Jurkat, Clone E6-1 (cell line): Measurements from ENCODE around the gene NFATC2IP. TPM values are rescaled to one million over a fixed set of nuclear protein-coding genes. Genes with fewer than 3 reads are reported as not detected.

Experiments
- DNase-seq: peaks from one replicate; pipeline ENCODE4 v3.0.0-alpha.2; 2011; ENCODE audit warnings: low read depth, low spot score
- H3K4me3 ChIP-seq: 2 replicates; pipeline ENCODE4 v1.5.1; 2011; ENCODE audit warnings: mild to moderate bottlenecking, low read length, control low read depth, moderate library complexity
- polyA plus RNA-seq: library from polyadenylated mRNA; unstranded; fragments of >200 nt; gene quantifications from one replicate; pipeline ENCODE4 v1.2.1, GENCODE V29; 2012; ENCODE audit warnings: missing spikeins; ENCODE audit not compliant: insufficient read length, insufficient read depth

The NFATC2IP gene
- polyA plus RNA-seq: 59.5 TPM

DNA sequence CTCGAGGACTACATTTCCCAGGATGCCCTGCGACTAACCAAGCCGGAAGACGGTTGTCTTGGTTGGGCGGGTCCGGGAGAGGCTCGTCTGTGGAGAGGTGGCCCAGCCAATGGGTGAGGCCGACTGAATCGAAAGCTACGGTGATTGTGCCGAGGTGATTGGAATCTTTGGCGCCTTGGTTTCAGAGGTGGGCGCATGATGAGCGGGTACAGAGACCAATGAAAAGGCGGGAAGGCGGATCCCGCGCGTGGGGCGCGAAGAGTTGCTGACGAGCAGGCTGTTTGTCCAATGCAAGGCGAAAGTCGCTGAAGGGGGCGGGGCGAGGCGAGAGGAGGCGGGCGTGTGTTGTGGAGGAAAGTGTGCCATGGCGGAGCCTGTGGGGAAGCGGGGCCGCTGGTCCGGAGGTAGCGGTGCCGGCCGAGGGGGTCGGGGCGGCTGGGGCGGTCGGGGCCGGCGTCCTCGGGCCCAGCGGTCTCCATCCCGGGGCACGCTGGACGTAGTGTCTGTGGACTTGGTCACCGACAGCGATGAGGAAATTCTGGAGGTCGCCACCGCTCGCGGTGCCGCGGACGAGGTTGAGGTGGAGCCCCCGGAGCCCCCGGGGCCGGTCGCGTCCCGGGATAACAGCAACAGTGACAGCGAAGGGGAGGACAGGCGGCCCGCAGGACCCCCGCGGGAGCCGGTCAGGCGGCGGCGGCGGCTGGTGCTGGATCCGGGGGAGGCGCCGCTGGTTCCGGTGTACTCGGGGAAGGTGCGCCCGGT is at the start of gene NFATC2IP:
Gene NFATC2IP (plus strand): TSS at position 290 of the 762 bp plus-strand sequence. CDS start 75 bp downstream, at position 365.
- peak; percentile 100 for DNase-seq
- H3K4me3 ChIP-seq: peak within 1 kb of the TSS; percentile 82

GRCh38 chr16:28901862-28902261 is 48.9 kb upstream of the NFATC2IP start:
- H3K4me3 ChIP-seq: no peak overlapping the region
- no peak for DNase-seq

DNA sequence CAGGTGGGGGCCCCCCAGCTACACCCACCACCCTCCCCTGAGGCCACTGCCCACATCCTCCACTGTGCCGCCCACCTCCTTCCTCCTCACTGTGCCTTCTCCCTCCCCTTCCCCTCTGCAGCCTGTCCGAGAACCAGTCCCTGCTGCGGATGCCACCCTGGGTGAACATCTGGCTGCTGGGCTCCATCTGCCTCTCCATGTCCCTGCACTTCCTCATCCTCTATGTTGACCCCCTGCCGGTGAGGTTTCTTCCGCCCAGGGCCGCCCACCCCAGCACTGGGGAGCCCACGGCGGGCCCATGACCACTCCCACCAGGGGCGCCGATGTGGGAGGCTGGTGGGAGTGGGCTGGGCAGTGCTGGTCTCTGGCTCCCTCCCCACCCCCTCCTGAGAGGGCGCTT is 47.8 kb upstream of the NFATC2IP start:
- DNase-seq: no peak
- no peak overlapping the region for H3K4me3 ChIP-seq

- H3K4me3 ChIP-seq: no peak overlapping the region
- no peak for DNase-seq
Observed at GRCh38 chr16:28903344-28904042, 47.2 kb upstream of the NFATC2IP start.

DNA sequence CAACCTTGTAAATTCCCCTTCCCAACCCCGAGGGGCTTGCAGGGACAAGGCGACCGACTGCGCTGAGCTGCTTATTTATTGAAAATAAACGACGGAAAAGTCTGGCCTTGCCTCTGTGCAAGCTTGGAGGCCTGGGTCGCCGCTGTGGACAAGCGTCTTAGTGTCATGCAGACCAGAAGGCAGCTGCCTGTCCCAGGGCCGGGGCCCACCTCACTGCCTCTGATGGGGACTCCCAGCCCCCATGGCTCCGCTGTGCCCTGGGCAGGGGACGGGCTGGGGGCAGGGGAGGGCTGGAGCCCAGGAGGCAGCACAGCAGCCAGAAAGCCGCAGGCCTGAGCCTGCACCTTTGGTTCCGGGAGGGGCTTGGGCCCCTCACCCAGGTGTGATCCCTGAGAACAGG is 46.4 kb upstream of the NFATC2IP start:
- DNase-seq: no peak
- no peak overlapping the region for H3K4me3 ChIP-seq

- H3K4me3 ChIP-seq: no peak overlapping the region
- DNase-seq: no peak
Observed at GRCh38 chr16:28904828-28905227, 45.9 kb upstream of the NFATC2IP start.

DNA sequence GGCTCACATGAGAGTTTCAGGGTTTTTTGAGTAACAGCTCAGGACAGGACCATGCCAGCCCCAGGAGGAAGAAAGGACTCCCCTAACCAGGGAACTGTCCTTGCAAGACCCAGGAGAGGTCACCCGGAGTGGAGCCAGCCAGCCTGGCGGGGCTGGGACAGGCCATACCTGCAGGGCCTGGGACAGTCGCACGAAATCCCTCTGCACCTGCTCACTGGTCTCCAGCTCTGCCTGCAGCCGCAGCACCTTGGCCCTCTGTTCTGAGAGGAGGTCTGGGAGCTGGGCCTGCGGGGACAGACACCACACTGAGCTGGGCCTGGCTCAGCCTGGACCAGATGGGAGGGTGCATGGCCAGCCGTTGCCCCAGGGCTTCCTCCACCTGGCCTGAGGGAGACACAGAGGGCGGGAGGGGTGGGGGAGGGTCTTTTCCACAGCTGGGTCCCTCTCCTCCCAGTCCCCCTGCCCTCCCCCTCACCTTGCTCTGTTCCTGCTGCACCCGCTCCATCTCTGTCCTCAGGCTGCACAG is 45.4 kb upstream of the NFATC2IP start:
- DNase-seq: no peak
- no peak overlapping the region for H3K4me3 ChIP-seq

GRCh38 chr16:28905800-28906372 is 44.9 kb upstream of the NFATC2IP start:
- no peak for DNase-seq
- H3K4me3 ChIP-seq: no peak overlapping the region

DNA sequence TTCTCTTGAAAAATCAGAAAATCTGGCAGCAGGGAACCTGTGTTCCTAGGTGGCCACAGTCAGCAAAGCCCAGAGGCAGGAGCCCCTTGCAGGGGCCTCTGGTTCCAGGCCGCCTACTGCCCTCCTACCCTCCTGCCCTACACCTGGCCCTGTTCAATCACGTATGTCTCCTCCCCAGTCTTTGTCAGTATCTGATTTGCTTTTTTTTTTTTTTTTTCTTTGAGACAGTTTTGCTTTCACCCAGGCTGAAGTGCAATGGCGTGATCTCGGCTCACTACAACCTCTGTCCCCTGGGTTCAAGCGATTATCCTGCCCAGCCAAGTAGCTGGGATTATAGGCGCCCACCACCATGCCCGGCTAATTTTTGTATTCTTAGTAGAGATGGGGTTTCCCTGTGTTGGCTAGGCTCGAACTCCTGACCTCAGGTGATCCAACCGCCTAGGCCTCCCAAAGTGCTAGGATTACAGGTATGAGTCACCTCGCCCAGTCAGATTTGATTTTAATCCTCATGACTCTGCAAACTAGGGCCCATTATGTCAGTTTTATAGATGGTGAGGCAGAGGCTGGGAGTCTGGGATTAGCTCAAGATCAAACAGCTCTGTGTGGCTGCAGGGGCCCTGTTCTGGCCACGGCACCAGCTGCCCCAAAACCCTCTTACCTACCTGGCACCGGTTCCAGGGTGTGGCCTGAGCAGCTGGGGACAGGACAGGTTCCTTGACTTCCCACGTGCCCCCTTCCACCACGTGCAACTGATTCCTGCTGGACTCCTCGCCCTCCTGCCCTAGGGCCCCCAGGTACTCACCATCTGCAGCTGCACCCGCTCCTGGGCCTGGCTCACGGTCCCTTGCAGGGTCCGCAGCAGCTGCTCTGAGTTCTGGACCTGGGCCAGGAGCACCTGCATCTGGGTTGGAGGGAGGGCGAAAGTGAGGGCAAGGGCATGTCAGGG is 40.4 kb upstream of the NFATC2IP start:
- DNase-seq: no peak
- no peak overlapping the region for H3K4me3 ChIP-seq

DNA sequence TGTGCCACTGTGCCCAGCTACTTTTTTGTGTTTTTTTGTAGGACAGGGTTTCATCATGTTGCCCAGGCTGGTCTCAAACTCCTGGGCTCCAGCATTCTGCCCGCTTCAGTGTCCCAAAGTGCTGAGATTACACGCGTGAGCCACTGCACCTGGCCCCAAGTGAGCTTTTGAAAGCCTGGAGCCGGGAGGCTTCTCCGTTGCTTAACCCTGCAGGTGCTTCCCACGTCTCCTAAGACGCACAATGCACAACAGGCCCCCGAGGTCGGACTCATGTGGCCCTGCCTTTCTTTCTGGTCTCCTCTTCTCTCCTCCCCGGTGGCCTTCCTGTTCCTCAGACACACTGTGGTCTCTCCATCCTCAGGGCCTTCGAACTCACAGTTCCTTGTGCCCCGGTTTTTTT is 38.2 kb upstream of the NFATC2IP start:
- DNase-seq: no peak
- no peak overlapping the region for H3K4me3 ChIP-seq

GRCh38 chr16:28913946-28914724 is 36.6 kb upstream of the NFATC2IP start:
- no peak for DNase-seq
- H3K4me3 ChIP-seq: no peak overlapping the region

DNA sequence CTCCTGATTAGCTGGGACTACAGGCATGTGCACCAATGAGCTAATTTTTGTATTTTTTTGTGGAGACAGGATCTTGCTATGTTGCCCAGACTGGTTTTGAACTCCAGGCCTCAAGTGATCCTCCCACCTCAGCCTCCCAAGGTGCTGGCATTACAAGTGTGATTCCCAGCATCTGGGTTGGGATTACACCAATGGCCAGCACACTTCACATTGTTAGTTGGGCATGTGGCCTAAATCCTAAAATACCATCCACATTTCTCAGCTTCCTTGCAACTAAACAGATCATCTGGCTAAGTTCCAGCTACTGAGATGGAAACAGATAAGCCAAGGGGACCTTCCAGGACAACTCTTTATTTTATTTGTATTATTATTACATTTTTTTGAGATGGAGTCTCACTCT is 35.6 kb upstream of the NFATC2IP start:
- H3K4me3 ChIP-seq: no peak overlapping the region
- no peak for DNase-seq

- H3K4me3 ChIP-seq: no peak overlapping the region
- DNase-seq: no peak
Observed at GRCh38 chr16:28917095-28917494, 33.6 kb upstream of the NFATC2IP start.

- H3K4me3 ChIP-seq: no peak overlapping the region
- DNase-seq: no peak
Observed at GRCh38 chr16:28918698-28919097, 32.0 kb upstream of the NFATC2IP start.

DNA sequence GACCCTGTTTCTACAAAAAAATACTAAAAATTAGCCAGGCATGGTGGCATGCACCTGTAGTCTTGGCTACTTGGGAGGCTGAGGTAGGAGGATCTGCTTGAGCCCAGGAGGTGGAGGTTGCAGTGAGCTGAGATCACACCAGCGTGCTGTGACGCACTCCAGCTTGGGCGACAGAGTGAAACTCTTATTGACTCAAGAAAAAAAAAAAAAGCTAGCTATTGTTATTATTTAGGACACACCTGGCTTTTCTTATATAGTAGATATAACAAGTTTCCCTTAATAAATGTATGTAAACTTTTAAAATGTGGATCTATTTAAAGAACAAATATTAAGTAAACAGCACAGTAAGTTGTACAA is 27.5 kb upstream of the NFATC2IP start:
- H3K4me3 ChIP-seq: no peak overlapping the region

DNA sequence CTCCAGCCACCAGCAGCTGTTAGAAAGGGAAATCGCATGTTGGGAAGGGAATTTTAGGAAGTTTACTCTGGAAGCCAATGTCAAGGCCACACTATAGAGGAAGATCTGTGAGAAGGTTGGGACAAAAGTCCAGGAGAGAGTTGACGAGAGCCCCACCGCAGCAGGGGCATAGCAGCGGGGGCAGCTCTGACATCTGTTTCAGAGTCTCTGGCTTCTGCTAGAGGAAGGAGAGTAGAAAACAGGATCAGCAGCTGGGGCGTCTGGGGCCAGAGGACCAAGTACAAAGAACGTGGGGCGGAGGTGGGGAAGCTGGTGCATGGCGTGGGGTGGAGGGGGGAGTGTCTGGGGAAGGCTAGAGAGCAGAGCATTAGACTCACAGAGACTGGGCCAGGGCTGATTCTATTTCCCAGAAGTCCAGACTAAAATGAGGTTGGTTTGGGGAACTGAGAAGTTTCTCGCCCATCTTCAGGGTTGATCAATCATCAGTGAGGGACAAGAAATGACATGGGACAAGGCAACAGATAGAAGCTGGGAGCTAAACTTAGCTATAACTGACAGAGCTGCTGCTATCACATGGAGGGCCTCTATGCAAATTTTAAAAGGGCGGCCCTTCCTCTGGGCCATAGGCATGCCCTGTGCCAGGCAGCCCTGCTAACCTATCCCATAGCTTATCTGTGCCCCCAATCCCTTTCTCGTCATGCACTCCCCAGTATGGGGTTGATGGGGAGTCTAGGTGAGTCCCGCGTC is 26.9 kb upstream of the NFATC2IP start:
- no peak overlapping the region for H3K4me3 ChIP-seq
- DNase-seq: no peak

More for the DNA sequence above, 27.5 kb upstream of the NFATC2IP start:
- DNase-seq: no peak

DNA sequence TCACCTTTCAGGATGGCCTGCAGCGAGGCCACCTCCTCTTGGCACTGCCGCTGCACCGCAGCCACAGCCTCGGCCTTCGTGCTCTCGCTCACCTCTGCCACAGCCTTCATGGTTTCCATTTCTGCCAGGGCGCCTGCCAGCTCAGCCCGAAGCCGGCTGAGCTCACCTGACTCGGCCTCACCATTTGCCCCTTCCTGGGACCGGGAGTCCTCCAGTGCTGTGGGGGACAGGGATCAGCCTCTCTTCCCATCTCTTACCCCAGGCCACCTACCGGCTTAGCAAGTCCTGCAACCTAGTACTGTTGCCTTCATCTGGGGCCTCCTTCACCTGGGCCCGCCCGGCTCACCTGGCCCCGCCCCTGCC is 26.4 kb upstream of the NFATC2IP start:
- no peak for DNase-seq
- peak overlapping the region; percentile 83 for H3K4me3 ChIP-seq
